Tibial artery (tissue), 4 donors: Measurements from ENCODE around the gene INS.

Experiments used
- DNase-seq, 2 donors: peaks; one replicate each; pipeline ENCODE4 v3.0.0-alpha.2; 2019
- H3K27ac ChIP-seq, 2 donors: fragments of 200-600 bp; sonication (generic) in 1 of 2; 1 replicate in 1 of 2; 2 replicates in 1 of 2; pipeline ENCODE4 v1.5.1; 2018 to 2019; ENCODE audit warnings: mild to moderate bottlenecking in 1 of 2
- H3K27me3 ChIP-seq, 2 donors: fragments of 200-600 bp; sonication (generic) in 1 of 2; one replicate each; pipeline versions ENCODE4 v1.5.1 to v1.6.0; 2016 to 2019
- H3K36me3 ChIP-seq, 3 donors: fragments of 200-600 bp; sonication (generic) in 2 of 3; one replicate each; pipeline ENCODE4 v1.5.1; 2016 to 2019; ENCODE audit warnings: mild to moderate bottlenecking in 2 of 3
- H3K4me1 ChIP-seq, 4 donors: fragments of 200-600 bp; sonication (generic) in 2 of 4; 1 replicate in 3 of 4; 2 replicates in 1 of 4; pipeline ENCODE4 v1.5.1; 2016 to 2019
- H3K4me3 ChIP-seq, 2 donors: fragments of 200-600 bp; sonication (generic) in 1 of 2; 1 replicate in 1 of 2; 2 replicates in 1 of 2; pipeline ENCODE4 v1.5.1; 2018 to 2019; ENCODE audit warnings: mild to moderate bottlenecking in 2 of 2
- H3K9me3 ChIP-seq, 3 donors: fragments of 200-600 bp; sonication (generic) in 1 of 3; one replicate each; pipeline ENCODE4 v1.5.1; 2016 to 2019
- intact Hi-C: fragments of 100-400 bp; cut with DNase I; formaldehyde crosslinking; loops from one replicate; pipeline ENCODE4 v1.15.0; 2023; ENCODE audit warnings: low total_unique reads
- TF ChIP-seq, protein P1 (sequence below), 2 experiments: fragments of 200-600 bp in 1 of 2; fragments of 450-650 bp in 1 of 2; IDR thresholded peaks; one replicate each; pipeline ENCODE4 v1.5.1; 2017 to 2019; ENCODE audit warnings: antibody characterized with exemption in 2 of 2, mild to moderate bottlenecking in 1 of 2, moderate library complexity in 1 of 2

Gene INS

DNA sequence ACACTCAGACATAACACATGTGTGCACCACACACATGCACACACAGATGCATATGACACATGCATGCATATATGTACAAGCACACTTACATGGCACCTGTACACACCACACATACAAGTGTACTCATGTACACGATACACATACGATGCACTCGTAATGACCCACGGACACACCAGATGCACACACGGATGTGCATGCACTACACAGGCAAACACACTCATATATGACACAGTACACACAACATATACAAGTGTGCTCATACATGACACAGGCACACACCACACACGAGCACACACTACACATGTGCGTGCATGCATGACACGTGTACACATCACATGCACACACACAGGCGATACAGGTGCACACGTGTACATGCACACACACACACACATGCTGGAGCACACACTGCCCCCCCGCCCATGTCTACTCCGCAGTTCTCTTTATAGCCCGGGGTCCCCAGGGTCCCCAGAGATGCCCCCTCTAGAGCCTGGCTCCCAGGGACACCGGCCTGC, 15.4 kb upstream of the INS start:
- H3K4me1 ChIP-seq = no peaks in the 10 kb centered on the region
- no peak for DNase-seq
- TF ChIP-seq, protein P1, sequence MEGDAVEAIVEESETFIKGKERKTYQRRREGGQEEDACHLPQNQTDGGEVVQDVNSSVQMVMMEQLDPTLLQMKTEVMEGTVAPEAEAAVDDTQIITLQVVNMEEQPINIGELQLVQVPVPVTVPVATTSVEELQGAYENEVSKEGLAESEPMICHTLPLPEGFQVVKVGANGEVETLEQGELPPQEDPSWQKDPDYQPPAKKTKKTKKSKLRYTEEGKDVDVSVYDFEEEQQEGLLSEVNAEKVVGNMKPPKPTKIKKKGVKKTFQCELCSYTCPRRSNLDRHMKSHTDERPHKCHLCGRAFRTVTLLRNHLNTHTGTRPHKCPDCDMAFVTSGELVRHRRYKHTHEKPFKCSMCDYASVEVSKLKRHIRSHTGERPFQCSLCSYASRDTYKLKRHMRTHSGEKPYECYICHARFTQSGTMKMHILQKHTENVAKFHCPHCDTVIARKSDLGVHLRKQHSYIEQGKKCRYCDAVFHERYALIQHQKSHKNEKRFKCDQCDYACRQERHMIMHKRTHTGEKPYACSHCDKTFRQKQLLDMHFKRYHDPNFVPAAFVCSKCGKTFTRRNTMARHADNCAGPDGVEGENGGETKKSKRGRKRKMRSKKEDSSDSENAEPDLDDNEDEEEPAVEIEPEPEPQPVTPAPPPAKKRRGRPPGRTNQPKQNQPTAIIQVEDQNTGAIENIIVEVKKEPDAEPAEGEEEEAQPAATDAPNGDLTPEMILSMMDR (IDR thresholded peaks at IDR 0.05) = no peak
- intact Hi-C loops = no loop called here
- no peaks in the 10 kb centered on the region for H3K9me3 ChIP-seq
- no peak overlapping the region for H3K4me3 ChIP-seq
- peaks cover 0 to 73% of the 10 kb centered on the region in 2 donors for H3K27me3 ChIP-seq
- H3K36me3 ChIP-seq = no peaks in the 10 kb centered on the region
- no peak overlapping the region for H3K27ac ChIP-seq

DNA sequence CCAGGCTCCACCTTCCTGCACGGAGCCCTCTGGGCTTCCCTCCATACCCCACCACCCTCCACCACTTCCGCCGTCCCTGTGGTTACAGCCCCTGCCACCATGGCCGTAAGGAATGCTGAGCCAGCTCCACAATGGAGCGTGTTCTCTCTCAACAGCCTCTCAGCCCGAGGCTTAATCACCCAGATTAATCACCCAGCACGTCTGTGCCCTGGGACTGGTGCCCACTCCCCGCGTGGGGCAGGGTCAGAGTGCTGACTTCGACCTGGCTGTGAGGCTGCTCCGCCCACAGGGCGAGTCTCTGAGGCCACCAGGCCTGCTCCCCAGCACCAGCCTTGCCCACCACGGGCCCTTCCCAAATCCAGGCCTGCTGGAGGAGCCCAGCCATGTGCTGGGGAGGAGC, 14.7 kb upstream of the INS start:
- Histone ChIP-seq H3K4me1 (no peaks in the 10 kb centered on the region), H3K27me3 (peaks cover 0 to 73% of the 10 kb centered on the region in 2 donors)
- TF ChIP-seq, protein P1 (IDR thresholded peaks at IDR 0.05) = no peak

DNA sequence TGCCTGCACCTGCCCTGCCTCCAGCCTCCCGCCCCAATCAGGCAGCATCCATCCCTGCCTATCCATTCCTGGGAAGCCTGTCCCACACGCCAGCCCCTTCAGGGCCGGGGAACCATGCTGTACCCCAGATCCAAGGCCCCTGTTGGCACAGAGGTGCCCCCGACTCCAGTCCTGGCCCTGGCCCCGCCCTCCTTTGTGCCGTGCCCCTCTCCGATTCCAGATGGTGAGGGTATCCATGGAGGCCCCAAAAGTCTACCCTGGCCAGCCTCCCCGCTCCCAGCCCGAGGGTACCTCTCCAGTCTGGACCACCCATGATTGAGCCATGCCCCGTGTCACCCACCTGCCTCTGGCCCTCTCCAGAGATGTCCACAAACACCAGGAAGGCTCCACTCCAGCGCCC, 13.4 kb upstream of the INS start:
- intact Hi-C loops = no loop called here
- DNase-seq = no peak
- Histone ChIP-seq H3K9me3 (no peaks in the 10 kb centered on the region), H3K4me1 (no peaks in the 10 kb centered on the region), H3K27me3 (peaks cover 0 to 73% of the 10 kb centered on the region in 2 donors), H3K4me3 (no peak overlapping the region), H3K27ac (no peak overlapping the region), H3K36me3 (no peaks in the 10 kb centered on the region)
- TF ChIP-seq, protein P1 (IDR thresholded peaks at IDR 0.05) = no peak

More for the DNA sequence above, 14.7 kb upstream of the INS start:
- H3K27ac ChIP-seq = no peak overlapping the region
- DNase-seq = no peak
- no peaks in the 10 kb centered on the region for H3K36me3 ChIP-seq
- intact Hi-C loops = no loop called here
- H3K9me3 ChIP-seq = no peaks in the 10 kb centered on the region
- H3K4me3 ChIP-seq = no peak overlapping the region

DNA sequence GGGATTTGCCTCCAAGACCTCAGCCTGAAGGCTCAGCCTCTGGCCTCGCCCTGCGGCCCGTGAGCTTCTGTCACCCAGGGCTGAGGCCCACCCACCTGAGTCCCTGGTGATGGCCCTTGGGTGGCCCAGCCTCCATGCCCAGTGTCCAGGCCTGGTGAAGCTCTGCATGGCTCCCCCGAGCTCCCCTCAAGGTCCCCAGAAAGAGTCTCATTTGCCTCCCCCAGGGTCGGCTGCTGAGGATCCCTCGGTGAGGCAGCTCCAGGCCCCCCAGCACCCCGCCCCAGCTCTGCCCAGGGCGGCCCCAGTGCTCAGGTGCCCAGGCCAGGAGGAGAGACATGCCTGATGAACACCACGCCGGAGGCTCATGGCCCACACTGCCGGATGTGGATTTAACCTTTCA, 12.8 kb upstream of the INS start:
- H3K9me3 ChIP-seq = no peaks in the 10 kb centered on the region
- TF ChIP-seq, protein P1 (IDR thresholded peaks at IDR 0.05) = no peak
- no peak overlapping the region for H3K27ac ChIP-seq
- intact Hi-C loops = no loop called here
- no peak for DNase-seq
- H3K4me1 ChIP-seq = no peaks in the 10 kb centered on the region
- H3K27me3 ChIP-seq = peaks cover 0 to 73% of the 10 kb centered on the region in 2 donors
- H3K4me3 ChIP-seq = no peak overlapping the region
- no peaks in the 10 kb centered on the region for H3K36me3 ChIP-seq

DNA sequence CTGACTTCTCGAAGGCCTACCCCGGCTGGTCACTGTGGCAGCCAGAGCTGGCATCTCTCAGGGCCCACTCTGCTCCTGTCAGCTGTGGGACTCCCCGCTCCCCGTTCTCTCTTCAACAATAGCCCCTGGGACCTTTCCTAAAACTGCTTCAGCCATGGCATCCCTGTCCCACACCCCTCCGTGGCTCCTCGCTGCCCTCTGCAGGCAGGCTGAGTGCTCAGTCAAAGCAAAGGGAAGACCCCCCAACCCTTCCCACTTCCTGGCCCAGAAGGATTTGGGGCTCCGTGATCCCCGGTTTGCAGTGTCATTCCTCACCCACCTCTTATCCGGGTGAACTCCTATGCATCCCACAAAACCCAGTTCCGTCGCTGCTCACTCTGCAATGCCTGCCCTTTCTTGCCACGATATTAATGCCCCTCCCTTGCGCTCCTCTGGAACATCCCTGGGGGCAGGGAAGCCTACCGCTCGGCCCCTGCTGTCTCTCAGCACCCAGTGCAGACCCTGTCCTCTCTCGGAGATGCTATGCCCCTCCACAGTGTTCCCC, 12.2 kb upstream of the INS start:
- Histone ChIP-seq H3K36me3 (no peaks in the 10 kb centered on the region), H3K4me3 (no peak overlapping the region), H3K27me3 (peaks cover 0 to 78% of the 10 kb centered on the region in 2 donors), H3K4me1 (no peaks in the 10 kb centered on the region), H3K9me3 (no peaks in the 10 kb centered on the region), H3K27ac (no peak overlapping the region)
- TF ChIP-seq, protein P1 (IDR thresholded peaks at IDR 0.05) = no peak
- intact Hi-C loops = no loop called here
- DNase-seq = no peak

DNA sequence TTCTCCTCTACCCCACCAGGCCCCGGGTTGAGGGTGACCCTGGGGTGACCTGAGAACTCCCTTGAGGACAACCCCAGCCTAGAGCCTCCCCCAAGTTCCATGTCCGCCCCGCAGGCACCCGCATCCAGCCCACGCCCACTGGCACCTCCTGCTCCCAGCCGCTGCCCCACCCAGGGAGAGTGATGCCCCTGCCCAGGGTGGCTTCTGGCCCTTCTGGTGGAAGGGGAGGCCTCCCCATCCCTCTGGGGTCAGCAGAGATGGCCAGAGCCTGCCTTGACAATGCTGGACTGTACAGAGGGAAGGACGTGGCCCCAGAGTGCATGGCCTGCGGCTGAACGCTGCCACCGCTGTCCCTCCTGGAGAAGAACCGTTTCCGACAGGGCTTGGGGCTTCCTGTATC, 11.7 kb upstream of the INS start:
- Histone ChIP-seq H3K4me3 (no peak overlapping the region), H3K4me1 (no peaks in the 10 kb centered on the region), H3K36me3 (no peaks in the 10 kb centered on the region), H3K9me3 (no peaks in the 10 kb centered on the region), H3K27me3 (peaks cover 0 to 79% of the 10 kb centered on the region in 2 donors), H3K27ac (no peak overlapping the region)
- DNase-seq = no peak
- intact Hi-C loops = no loop called here
- TF ChIP-seq, protein P1 (IDR thresholded peaks at IDR 0.05) = no peak
